Muscle layer of duodenum (tissue), 2 donors: ENCODE measurements around the gene PROCA1.
"Not testable (repeated sequence)": the region's sequence is repeated elsewhere in the genome, so short reads cannot be mapped to it uniquely, and the experiment has no call there.

Source experiments
- H3K27ac ChIP-seq: one replicate; pipeline ENCODE4 v1.7.0; 2013; ENCODE audit warnings: mild to moderate bottlenecking, low read length
- H3K27me3 ChIP-seq: one replicate; pipeline ENCODE4 v1.7.0; 2013; ENCODE audit warnings: low read depth, mild to moderate bottlenecking, control low read depth, low read length
- H3K36me3 ChIP-seq, 2 donors: one replicate each; pipeline ENCODE4 v1.7.0; 2013; ENCODE audit warnings: low read length in 2 of 2, control low read depth in 1 of 2, mild to moderate bottlenecking in 1 of 2; ENCODE audit not compliant: insufficient read depth in 2 of 2, control insufficient read depth in 1 of 2
- H3K4me1 ChIP-seq, 2 donors: one replicate each; pipeline ENCODE4 v1.7.0; 2013; ENCODE audit warnings: low read length in 2 of 2, mild to moderate bottlenecking in 2 of 2, control low read depth in 1 of 2, moderate library complexity in 1 of 2; ENCODE audit not compliant: insufficient read depth in 2 of 2, control insufficient read depth in 1 of 2
- H3K4me3 ChIP-seq, 2 donors: one replicate each; pipeline ENCODE4 v1.7.0; 2013; ENCODE audit warnings: low read length in 2 of 2, low read depth in 1 of 2, mild to moderate bottlenecking in 1 of 2
- H3K9me3 ChIP-seq, 2 donors: one replicate each; pipeline ENCODE4 v1.7.0; 2013; ENCODE audit warnings: low read length in 2 of 2, control low read depth in 1 of 2, mild to moderate bottlenecking in 1 of 2; ENCODE audit not compliant: control insufficient read depth in 1 of 2
- donor health status: healthy.

Gene PROCA1

GRCh38 chr17:28729950-28730330 is 18.3 kb upstream of the PROCA1 start:
- H3K4me1 ChIP-seq: peaks cover 0 to 23% of the 10 kb centered on the region in 2 donors
- H3K4me3 ChIP-seq: no peak overlapping the region
- H3K9me3 ChIP-seq: no peaks in the 10 kb centered on the region
- no peaks in the 10 kb centered on the region for H3K27me3 ChIP-seq
- no peak overlapping the region for H3K27ac ChIP-seq
- H3K36me3 ChIP-seq: peaks cover under 1 to 10% of the 10 kb centered on the region in 2 donors

- peaks cover 0 to 24% of the 10 kb centered on the region in 2 donors for H3K4me1 ChIP-seq
- H3K27ac ChIP-seq: peak within 1 kb of the TSS; percentile 84
Observed at GRCh38 chr17:28728364-28729200, 16.9 kb upstream of the PROCA1 start, which contains the start of gene NEK8. TSS of gene NEK8 (plus strand) at chr17:28728788. CDS start at chr17:28728814, 26 bp downstream.

GRCh38 chr17:28726627-28727491 is 15.2 kb upstream of the PROCA1 start:
- no peaks in the 10 kb centered on the region for H3K27me3 ChIP-seq
- peaks cover 27 to 39% of the 10 kb centered on the region in 2 donors for H3K36me3 ChIP-seq
- H3K4me1 ChIP-seq: peaks cover 4 to 34% of the 10 kb centered on the region in 2 donors
- no peak overlapping the region for H3K27ac ChIP-seq
- no peaks in the 10 kb centered on the region for H3K9me3 ChIP-seq
- peak overlapping the region; percentile 62 to 79 for H3K4me3 ChIP-seq

More at GRCh38 chr17:28728364-28729200, 16.9 kb upstream of the PROCA1 start, which contains the start of gene NEK8:
- H3K27me3 ChIP-seq: no peaks in the 10 kb centered on the region
- H3K36me3 ChIP-seq: peaks cover 13 to 23% of the 10 kb centered on the region in 2 donors
- H3K4me3 ChIP-seq: peak within 1 kb of the TSS; percentile 79
- no peaks in the 10 kb centered on the region for H3K9me3 ChIP-seq

- Histone ChIP-seq H3K9me3 (no peaks in the 10 kb centered on the region), H3K36me3 (peaks cover 31 to 39% of the 10 kb centered on the region in 2 donors), H3K27ac (no peak within 1 kb of the TSS), H3K27me3 (no peaks in the 10 kb centered on the region), H3K4me3 (peak within 1 kb of the TSS; percentile 62 to 79), H3K4me1 (peaks cover 9 to 40% of the 10 kb centered on the region in 2 donors)
Observed at GRCh38 chr17:28726226-28726626, 14.5 kb upstream of the PROCA1 start, which contains the start of gene TLCD1. TSS of gene TLCD1 (minus strand) at chr17:28726233. CDS start at chr17:28726097, 136 bp downstream.

GRCh38 chr17:28725660-28726225 is 14.1 kb upstream of the PROCA1 start:
- peak overlapping the region; percentile 48 to 79 for H3K4me3 ChIP-seq
- H3K9me3 ChIP-seq: no peaks in the 10 kb centered on the region
- H3K4me1 ChIP-seq: peaks cover 10 to 45% of the 10 kb centered on the region in 2 donors
- no peaks in the 10 kb centered on the region for H3K27me3 ChIP-seq
- H3K36me3 ChIP-seq: peaks cover 32 to 39% of the 10 kb centered on the region in 2 donors
- H3K27ac ChIP-seq: no peak overlapping the region

- no peaks in the 10 kb centered on the region for H3K9me3 ChIP-seq
- no peaks in the 10 kb centered on the region for H3K27me3 ChIP-seq
- peaks cover 10 to 48% of the 10 kb centered on the region in 2 donors for H3K4me1 ChIP-seq
- H3K36me3 ChIP-seq: peaks cover 32 to 39% of the 10 kb centered on the region in 2 donors
- peak overlapping the region; percentile 48 to 79 for H3K4me3 ChIP-seq
- no peak overlapping the region for H3K27ac ChIP-seq
Observed at GRCh38 chr17:28725166-28725659, 13.5 kb upstream of the PROCA1 start.

GRCh38 chr17:28724500-28725165 is 12.9 kb upstream of the PROCA1 start:
- Histone ChIP-seq H3K27ac (no peak overlapping the region), H3K4me3 (no peak overlapping the region), H3K36me3 (peaks cover 32 to 39% of the 10 kb centered on the region in 2 donors), H3K27me3 (no peaks in the 10 kb centered on the region), H3K9me3 (no peaks in the 10 kb centered on the region), H3K4me1 (peaks cover 10 to 48% of the 10 kb centered on the region in 2 donors)

GRCh38 chr17:28723836-28724499 is 12.3 kb upstream of the PROCA1 start:
- not testable (repeated sequence) for H3K9me3 ChIP-seq, H3K27me3 ChIP-seq, H3K4me3 ChIP-seq, H3K27ac ChIP-seq
- H3K4me1 ChIP-seq: peaks cover 10 to 48% of the 10 kb centered on the region in 2 donors
- peaks cover 32 to 39% of the 10 kb centered on the region in 2 donors for H3K36me3 ChIP-seq

- no peaks in the 10 kb centered on the region for H3K9me3 ChIP-seq
- peaks cover 32 to 34% of the 10 kb centered on the region in 2 donors for H3K36me3 ChIP-seq
- H3K27ac ChIP-seq: no peak overlapping the region
- no peaks in the 10 kb centered on the region for H3K27me3 ChIP-seq
- peaks cover 14 to 52% of the 10 kb centered on the region in 2 donors for H3K4me1 ChIP-seq
- no peak overlapping the region for H3K4me3 ChIP-seq
Observed at GRCh38 chr17:28723159-28723835, 11.6 kb upstream of the PROCA1 start.
